H1 (cell line): ENCODE data around the gene GPC6. TPM values are rescaled to one million over a fixed set of nuclear protein-coding genes. Genes with fewer than 3 reads are reported as not detected.

Experiments
- CTCF ChIA-PET: fragments of 300-600 bp; sonication (Branson Sonifier 250); formaldehyde crosslinking; loops from one replicate; lab custom pipeline; 2021; ENCODE audit not compliant: partially characterized antibody; lab: Charles Lee
- POLR2A ChIA-PET: fragments of 300-600 bp; sonication (Branson Sonifier 250); formaldehyde crosslinking; loops from one replicate; lab custom pipeline; 2021; ENCODE audit warnings: inconsistent platforms; ENCODE audit not compliant: partially characterized antibody; lab: Charles Lee
- DNase-seq, 2 experiments: peaks; one replicate each; pipeline versions ENCODE4 v3.0.0 to v3.0.0-alpha.2; 2010 to 2022; ENCODE audit warnings: low spot score in 2 of 2, low read depth in 1 of 2, mixed read lengths in 1 of 2
- FAIRE-seq: peaks from 2 replicates; lab custom pipeline; 2011; peaks lifted over from hg19 to GRCh38; lab: Jason Lieb, UNC
- H2AFZ ChIP-seq: 2 replicates; pipeline ENCODE4 v1.8.1; 2012; ENCODE audit warnings: low read length, inconsistent platforms
- H2AK5ac ChIP-seq: 2 replicates; pipeline ENCODE4 v1.6.1; 2013; ENCODE audit warnings: low read depth, low read length
- H2BK120ac ChIP-seq: replicated peaks from 2 replicates; pipeline ENCODE3; 2013; ENCODE audit warnings: low read depth, low read length, inconsistent platforms
- H2BK12ac ChIP-seq: 2 replicates; pipeline ENCODE4 v1.6.1; 2013; ENCODE audit warnings: low read depth, low read length
- H2BK15ac ChIP-seq: 2 replicates; pipeline ENCODE4 v1.6.1; 2013; ENCODE audit warnings: low read length
- H2BK20ac ChIP-seq: 2 replicates; pipeline ENCODE4 v1.6.1; 2013; ENCODE audit warnings: low read length
- H2BK5ac ChIP-seq: 2 replicates; pipeline ENCODE4 v1.6.1; 2013; ENCODE audit warnings: low read depth, low read length
- H3K14ac ChIP-seq: 2 replicates; pipeline ENCODE4 v1.6.1; 2013; ENCODE audit warnings: inconsistent platforms; ENCODE audit not compliant: insufficient read length
- H3K18ac ChIP-seq: 2 replicates; pipeline ENCODE4 v1.6.1; 2013; ENCODE audit warnings: low read length; ENCODE audit errors: extremely low read depth
- H3K23ac ChIP-seq: 2 replicates; pipeline ENCODE4 v1.6.1; 2013; ENCODE audit warnings: inconsistent platforms; ENCODE audit not compliant: insufficient read length
- H3K23me2 ChIP-seq: 2 replicates; pipeline ENCODE4 v1.6.1; 2013; ENCODE audit warnings: low read depth, low read length
- H3K27ac ChIP-seq: 2 replicates; pipeline ENCODE4 v1.6.1; 2011; ENCODE audit warnings: low read depth, low read length, inconsistent platforms
- H3K27me3 ChIP-seq, 4 experiments: replicated peaks in 1 of 4; 1 replicate in 1 of 4; 2 replicates in 3 of 4; pipeline versions ENCODE4 v1.6.1 to v1.8.1; 2011 to 2013; ENCODE audit warnings: low read length in 3 of 4, mild to moderate bottlenecking in 3 of 4, inconsistent platforms in 2 of 4, mixed read lengths in 2 of 4, moderate library complexity in 1 of 4; ENCODE audit not compliant: control insufficient read depth in 3 of 4, insufficient read depth in 3 of 4; ENCODE audit errors: extremely low read depth in 1 of 4
- H3K36me3 ChIP-seq, 4 experiments: 2 replicates each; pipeline versions ENCODE4 v1.6.1 to v1.8.1; 2011 to 2013; ENCODE audit warnings: mild to moderate bottlenecking in 4 of 4, low read length in 3 of 4, moderate library complexity in 2 of 4, control low read depth in 1 of 4, inconsistent platforms in 1 of 4; ENCODE audit not compliant: insufficient read depth in 4 of 4, control insufficient read depth in 2 of 4
- H3K4ac ChIP-seq: replicated peaks from 2 replicates; pipeline ENCODE3; 2013; ENCODE audit warnings: low read length, low read depth, mixed read lengths, inconsistent platforms; ENCODE audit not compliant: insufficient read length
- H3K4me1 ChIP-seq, 4 experiments: replicated peaks in 1 of 4; 1 replicate in 1 of 4; 2 replicates in 3 of 4; pipeline versions ENCODE4 v1.6.1 to v1.8.1; 2011 to 2013; ENCODE audit warnings: low read length in 3 of 4, inconsistent platforms in 2 of 4, mixed read lengths in 1 of 4; ENCODE audit not compliant: insufficient read depth in 4 of 4, control insufficient read depth in 3 of 4
- H3K4me2 ChIP-seq, 2 experiments: 2 replicates each; pipeline versions ENCODE4 v1.6.1 to v1.8.1; 2011 to 2013; ENCODE audit warnings: low read depth in 2 of 2, low read length in 2 of 2, control low read depth in 1 of 2, inconsistent platforms in 1 of 2, mild to moderate bottlenecking in 1 of 2; ENCODE audit not compliant: insufficient read depth in 1 of 2
- H3K4me3 ChIP-seq, 4 experiments: fragments of 200-600, 300-600 bp in 1 of 4; sonication (generic), shearing (Covaris generic), sonication (Bioruptor Twin) in 1 of 4; 2 replicates each; pipeline versions ENCODE4 v1.5.1 to v1.8.1; 2011 to 2016; ENCODE audit warnings: low read length in 4 of 4, low read depth in 3 of 4, control low read depth in 2 of 4, inconsistent platforms in 2 of 4, mild to moderate bottlenecking in 2 of 4, mixed read lengths in 1 of 4, moderate library complexity in 1 of 4; ENCODE audit not compliant: insufficient read depth in 2 of 4; ENCODE audit errors: extremely low read depth in 1 of 4
- H3K56ac ChIP-seq: replicated peaks from 2 replicates; pipeline ENCODE3; 2013; ENCODE audit warnings: low read depth, mild to moderate bottlenecking, mixed read lengths, low read length, inconsistent platforms; ENCODE audit not compliant: insufficient read length
- H3K79me1 ChIP-seq: 2 replicates; pipeline ENCODE4 v1.6.1; 2013; ENCODE audit warnings: low read depth, low read length, control low read depth
- H3K79me2 ChIP-seq, 2 experiments: 2 replicates each; pipeline versions ENCODE4 v1.6.1 to v1.8.1; 2012 to 2013; ENCODE audit warnings: low read length in 2 of 2, mild to moderate bottlenecking in 2 of 2, inconsistent platforms in 1 of 2; ENCODE audit not compliant: insufficient read depth in 2 of 2, control insufficient read depth in 1 of 2
- H3K9ac ChIP-seq, 4 experiments: replicated peaks in 1 of 4; 1 replicate in 1 of 4; 2 replicates in 3 of 4; pipeline versions ENCODE4 v1.6.1 to v1.8.1; 2011 to 2013; ENCODE audit warnings: low read depth in 3 of 4, low read length in 3 of 4, control low read depth in 2 of 4, mild to moderate bottlenecking in 2 of 4, moderate library complexity in 2 of 4, inconsistent platforms in 1 of 4; ENCODE audit errors: extremely low read depth in 1 of 4
- H3K9me3 ChIP-seq, 2 experiments: 2 replicates each; pipeline versions ENCODE4 v1.6.1 to v1.8.1; 2012 to 2013; ENCODE audit warnings: mild to moderate bottlenecking in 2 of 2, moderate library complexity in 2 of 2, control low read depth in 1 of 2, inconsistent platforms in 1 of 2, low read depth in 1 of 2, low read length in 1 of 2, mixed read lengths in 1 of 2; ENCODE audit not compliant: insufficient read depth in 2 of 2
- H4K20me1 ChIP-seq, 2 experiments: replicated peaks in 1 of 2; 2 replicates each; pipeline versions ENCODE3 to v1.8.1; 2011 to 2013; ENCODE audit warnings: inconsistent platforms in 2 of 2, low read length in 2 of 2, mild to moderate bottlenecking in 1 of 2; ENCODE audit not compliant: insufficient read depth in 2 of 2, control insufficient read depth in 1 of 2
- H4K5ac ChIP-seq: 2 replicates; pipeline ENCODE4 v1.6.1; 2013; ENCODE audit warnings: low read length, low read depth, mixed read lengths, inconsistent platforms; ENCODE audit not compliant: insufficient read length
- H4K8ac ChIP-seq: 2 replicates; pipeline ENCODE4 v1.8.0; 2013; ENCODE audit warnings: mild to moderate bottlenecking, moderate library complexity, low read length, inconsistent platforms; ENCODE audit not compliant: insufficient read depth; ENCODE audit errors: extremely low read depth
- H4K91ac ChIP-seq: replicated peaks from 2 replicates; pipeline ENCODE3; 2013; ENCODE audit warnings: low read length, mixed read lengths, inconsistent platforms; ENCODE audit not compliant: insufficient read length
- ATF2 ChIP-seq: IDR thresholded peaks from 2 replicates; pipeline ENCODE4 v1.6.1; 2012; ENCODE audit warnings: low read length, inconsistent platforms
- BACH1 ChIP-seq: IDR thresholded peaks from 2 replicates; pipeline ENCODE4 v1.6.1; 2012; ENCODE audit warnings: low read length, improper control_type of control experiment
- HDAC6 ChIP-seq: IDR thresholded peaks from one replicate; pipeline ENCODE4 v1.7.1; 2012; ENCODE audit warnings: low read depth, mild to moderate bottlenecking, inconsistent platforms, low read length, moderate library complexity
- SP4 ChIP-seq: IDR thresholded peaks from 2 replicates; pipeline ENCODE4 v1.6.1; 2012; ENCODE audit warnings: low read length, inconsistent platforms
- SRF ChIP-seq: IDR thresholded peaks from 2 replicates; pipeline ENCODE4 v1.6.1; 2011; ENCODE audit warnings: mild to moderate bottlenecking, low read depth, low read length, moderate library complexity
- SUZ12 ChIP-seq: fragments of 200-600 bp; sonication (generic); IDR thresholded peaks from 2 replicates; pipeline ENCODE4 v1.6.1; 2012; ENCODE audit warnings: mild to moderate bottlenecking, inconsistent platforms, low read length, moderate library complexity, mixed read lengths
- WGBS, 2 experiments: shearing (Covaris generic) in 1 of 2; methylation state at CpG; one replicate each; pipeline versions ENCODE4 v1.1.6 to v1.1.7; 2013 to 2015; ENCODE audit warnings: low lambda C conversion rate in 2 of 2, mixed read lengths in 2 of 2, inconsistent platforms in 1 of 2, low coverage in 1 of 2, missing lambda C conversion rate in 1 of 2; ENCODE audit not compliant: insufficient replicate concordance in 2 of 2, insufficient coverage in 1 of 2, insufficient read length in 1 of 2; ENCODE audit errors: extremely low coverage in 1 of 2, missing lambda C conversion rate in 1 of 2; 5-methylcytosine and 5-hydroxymethylcytosine counted together
- polyA plus RNA-seq, 7 experiments: library from polyadenylated mRNA; depleted of rRNA in 3 of 7; stranded (reverse) in 5 of 7; unstranded in 2 of 7; fragments of >200 nt in 5 of 7; fragments of 200-250 nt in 2 of 7; gene quantifications; 1 replicate in 5 of 7; 2 replicates in 1 of 7; 4 replicates in 1 of 7; pipeline versions ENCODE4 v1.2.1 to v1.2.3, GENCODE V29; 2011 to 2013; ENCODE audit warnings: missing spikeins in 2 of 7, mixed read lengths in 2 of 7
- total RNA-seq: library from RNA; stranded (reverse); fragmentation: NEBNext Ultra II Directional; extraction: Animal tissue kit (Norgen Biotek cat#: 25700); gene quantifications from 2 replicates; pipeline ENCODE4 v1.2.1, GENCODE V29; 2021

GPC6 gene
- total and polyA plus RNA-seq, 2 of the 8 experiments (the other 6 are each of a cell fraction or from before 2014, with no cell fraction given): 5.4 to 12.0 TPM

- ChIA-PET POLR2A (no interaction called here), CTCF (interaction anchor here (0.7 to 1.2 kb wide), 2 partner anchors 10 to 31 kb away, joined by 3 to 4 read pairs; no protein-coding TSS in a partner anchor)
- Histone ChIP-seq H3K79me2 (no peaks in the 10 kb centered on the region), H3K4me2 (no peak overlapping the region), H4K5ac (no peak overlapping the region), H2BK15ac (no peak overlapping the region), H4K91ac (no peak overlapping the region), H3K36me3 (no peaks in the 10 kb centered on the region), H3K27ac (no peak overlapping the region), H3K23ac (no peak overlapping the region), H2BK20ac (no peak overlapping the region), H3K9me3 (no peaks in the 10 kb centered on the region), H3K14ac (no peak overlapping the region), H3K56ac (no peak overlapping the region), H3K79me1 (no peaks in the 10 kb centered on the region), H3K27me3 (no peaks in the 10 kb centered on the region; a peak in 1 of 7 replicates), H2BK5ac (no peak overlapping the region), H2AFZ (no peak overlapping the region), H3K18ac (no peak overlapping the region), H3K4me3 (no peak overlapping the region), H3K23me2 (no peaks in the 10 kb centered on the region), H2AK5ac (no peak overlapping the region), H4K8ac (no peak overlapping the region), H2BK12ac (no peak overlapping the region), H3K4me1 (no peaks in the 10 kb centered on the region), H2BK120ac (no peak overlapping the region), H3K4ac (no peak overlapping the region)
- DNase-seq (no peak), FAIRE-seq (no peak)
- TF ChIP-seq ATF2 (no peak), BACH1 (no peak), HDAC6 (no peak), SRF (no peak), SUZ12 (no peak), SP4 (no peak)
- TF ChIP-seq, all 59 proteins: peak for 0
- 94% methylated on average over 2 of the region's 2 CpGs; no CpG with 5 or more reads in 1 of the 2 experiments for WGBS, 2 experiments
- Histone ChIP-seq H3K9ac (no peak overlapping the region), H4K20me1 (no peaks in the 10 kb centered on the region)
Measured at GRCh38 chr13:94162289-94162688, 935.7 kb downstream of the GPC6 start.
